ENCODE data around the gene TAS2R3.
A peak's percentile ranks its signal among the peaks of the same experiment; 100 is the strongest.

The TAS2R3 gene

DNA sequence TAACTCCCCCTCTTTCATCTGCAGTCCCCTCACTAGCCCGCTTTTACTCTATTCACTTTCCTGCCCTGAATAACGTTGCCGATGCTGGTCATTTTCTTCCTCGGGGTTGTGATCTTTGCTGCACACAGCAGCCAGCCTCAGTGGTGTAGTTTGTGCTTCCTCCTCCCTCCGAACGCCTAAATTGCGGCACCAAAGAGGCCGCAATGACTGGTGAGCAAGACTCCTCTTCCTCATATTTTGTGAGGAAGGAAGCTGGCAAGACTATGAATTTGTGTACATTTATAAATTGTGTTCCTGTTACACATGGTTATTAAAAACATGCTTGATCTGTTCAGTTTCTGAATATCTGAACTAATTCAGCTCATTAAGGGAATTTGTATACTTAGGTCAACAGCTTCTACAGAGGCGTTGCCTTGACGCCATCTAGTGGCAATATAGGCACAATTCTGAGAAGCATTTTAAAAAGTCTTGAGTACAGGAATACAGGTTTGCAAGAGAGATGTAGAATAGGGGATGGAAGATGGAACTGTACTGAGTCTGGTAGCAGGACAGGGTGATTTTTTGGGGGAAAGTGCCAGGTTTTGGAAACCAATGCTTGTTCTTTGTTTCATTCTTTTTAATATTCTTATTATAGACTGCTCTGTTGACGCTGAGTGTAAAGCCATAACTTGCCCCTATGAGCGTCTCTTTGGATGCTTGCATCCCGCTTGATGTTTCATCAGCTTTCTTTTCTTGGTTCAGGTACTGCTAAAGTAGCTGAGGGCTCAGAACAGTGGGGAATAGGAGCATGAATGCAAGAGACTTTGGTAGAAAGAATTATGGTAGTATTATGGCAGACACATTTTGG, 22.0 kb downstream of the TAS2R3 start:
- DNase-seq, result peak; percentile 4

GRCh38 chr7:141788296-141788695, 24.4 kb downstream of the TAS2R3 start:
- DNase-seq, result no peak

- no peak for DNase-seq
Observed at GRCh38 chr7:141789917-141790316, 26.0 kb downstream of the TAS2R3 start, which contains the start of gene TAS2R5. TAS2R5 (plus strand) TSS chr7:141790217; CDS start chr7:141790362, 145 bp downstream.

GRCh38 chr7:141792526-141792925, 28.6 kb downstream of the TAS2R3 start:
- DNase-seq, result no peak
